HG03280 (cell line): ENCODE data around the gene ITPR1.

Experiments used
- ATAC-seq: cut with Tn5 transposase; IDR thresholded peaks from one replicate; pipeline ENCODE4 v1.9.1; 2021; ENCODE audit warnings: mild to moderate bottlenecking, moderate library complexity; ENCODE audit not compliant: unreplicated experiment

The ITPR1 gene

DNA sequence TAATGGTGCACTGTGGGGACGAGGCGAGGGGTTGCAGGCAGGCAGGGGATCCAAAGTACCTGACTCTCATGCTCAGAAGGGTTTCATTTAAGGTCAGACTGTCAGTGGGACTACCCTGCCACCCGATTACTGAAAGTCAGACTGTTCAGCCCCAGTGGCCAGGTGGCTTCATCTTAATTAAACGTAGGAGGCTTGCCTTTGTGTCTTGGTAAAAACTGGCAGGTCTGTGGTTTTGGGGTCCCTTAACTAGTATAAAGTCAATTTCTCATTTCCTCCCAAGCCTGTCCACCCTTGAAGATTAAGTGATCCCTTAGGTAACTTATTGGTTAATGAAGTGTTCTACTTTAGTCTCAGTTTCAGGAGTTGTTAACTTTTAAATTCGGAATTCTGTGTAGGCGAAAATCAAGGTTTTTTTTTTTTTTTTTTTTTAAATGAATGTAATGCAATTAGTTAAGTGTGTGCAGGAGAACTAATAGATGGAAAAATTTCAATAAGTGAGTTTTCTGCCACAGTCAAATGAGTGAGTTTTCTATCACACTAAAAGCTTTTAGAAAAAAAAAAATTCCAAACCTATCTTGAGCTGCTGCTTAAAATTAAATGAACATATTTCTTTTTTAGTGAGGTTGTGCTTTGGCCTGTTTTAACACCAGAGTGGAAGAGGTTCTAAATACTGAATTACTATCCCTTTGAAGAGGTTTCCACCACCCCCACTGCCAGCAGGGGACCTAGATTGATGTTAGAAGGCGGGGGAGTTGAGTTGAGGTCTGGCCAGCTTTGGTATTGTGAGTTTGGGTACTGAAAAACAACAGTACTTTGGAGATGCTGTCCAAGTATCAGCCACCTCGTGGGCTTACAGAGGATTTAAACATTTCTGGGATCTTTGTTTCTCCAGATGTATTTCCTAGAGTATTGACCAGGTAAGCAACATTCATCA is 15.2 kb downstream of the ITPR1 start:
- peak; percentile 47 for ATAC-seq

DNA sequence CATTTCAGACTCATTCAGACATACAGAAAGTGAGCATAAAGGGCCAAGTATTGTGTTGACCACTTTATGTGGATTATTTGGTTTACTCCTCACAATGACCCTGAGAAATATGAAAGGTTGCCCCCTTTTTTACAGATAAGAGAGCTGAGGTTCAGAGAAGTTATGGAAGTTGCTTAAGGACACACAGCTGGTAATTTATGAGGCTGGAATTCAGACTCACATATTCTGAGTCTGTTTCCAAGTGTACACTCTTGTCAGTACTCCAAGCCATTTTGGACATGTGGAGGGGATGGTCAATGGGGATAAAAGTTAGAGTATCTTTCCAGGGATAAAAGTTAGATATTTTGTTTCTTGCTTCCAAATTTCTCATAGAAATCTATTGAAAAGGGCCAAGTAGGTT is 15.9 kb downstream of the ITPR1 start:
- no peak for ATAC-seq

- no peak for ATAC-seq
Measured at GRCh38 chr3:4509983-4510755, 17.0 kb downstream of the ITPR1 start.

DNA sequence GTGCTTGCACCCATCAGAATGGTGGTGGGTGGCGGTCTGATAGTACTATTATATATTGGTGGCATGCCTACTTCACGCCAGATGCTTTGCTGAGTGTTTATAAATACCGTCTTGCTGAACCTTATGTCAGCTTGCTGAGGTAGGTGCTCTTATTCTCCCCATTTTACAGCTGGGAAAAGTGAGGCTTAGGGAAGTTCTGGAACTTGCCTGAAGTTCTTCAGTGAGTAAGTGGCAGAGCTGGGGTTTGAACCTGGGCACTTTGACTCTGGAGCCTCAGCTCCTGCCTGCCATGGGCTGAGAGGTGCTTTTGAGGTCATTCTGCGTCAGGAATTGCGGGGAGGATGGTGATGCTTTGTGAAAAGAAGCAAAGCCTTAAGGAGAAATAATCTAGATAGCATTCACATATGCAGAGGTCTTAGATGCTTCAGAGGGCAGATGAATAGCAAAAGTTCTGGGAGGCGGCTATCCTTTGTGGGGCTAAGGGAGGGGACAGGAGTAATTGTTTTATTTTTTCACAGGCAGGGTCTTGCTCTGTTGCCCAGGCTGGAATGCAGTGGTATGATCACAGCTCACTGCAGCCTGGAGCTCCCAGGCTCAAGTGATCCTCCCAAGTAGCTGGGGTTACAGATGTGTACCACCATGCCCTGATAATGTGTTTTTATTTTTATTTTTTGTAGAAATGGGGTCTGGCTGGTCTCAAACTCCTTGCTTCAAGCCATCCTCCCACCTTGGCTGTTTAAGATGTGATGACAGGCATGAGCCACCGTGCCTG is 18.5 kb downstream of the ITPR1 start:
- no peak for ATAC-seq

DNA sequence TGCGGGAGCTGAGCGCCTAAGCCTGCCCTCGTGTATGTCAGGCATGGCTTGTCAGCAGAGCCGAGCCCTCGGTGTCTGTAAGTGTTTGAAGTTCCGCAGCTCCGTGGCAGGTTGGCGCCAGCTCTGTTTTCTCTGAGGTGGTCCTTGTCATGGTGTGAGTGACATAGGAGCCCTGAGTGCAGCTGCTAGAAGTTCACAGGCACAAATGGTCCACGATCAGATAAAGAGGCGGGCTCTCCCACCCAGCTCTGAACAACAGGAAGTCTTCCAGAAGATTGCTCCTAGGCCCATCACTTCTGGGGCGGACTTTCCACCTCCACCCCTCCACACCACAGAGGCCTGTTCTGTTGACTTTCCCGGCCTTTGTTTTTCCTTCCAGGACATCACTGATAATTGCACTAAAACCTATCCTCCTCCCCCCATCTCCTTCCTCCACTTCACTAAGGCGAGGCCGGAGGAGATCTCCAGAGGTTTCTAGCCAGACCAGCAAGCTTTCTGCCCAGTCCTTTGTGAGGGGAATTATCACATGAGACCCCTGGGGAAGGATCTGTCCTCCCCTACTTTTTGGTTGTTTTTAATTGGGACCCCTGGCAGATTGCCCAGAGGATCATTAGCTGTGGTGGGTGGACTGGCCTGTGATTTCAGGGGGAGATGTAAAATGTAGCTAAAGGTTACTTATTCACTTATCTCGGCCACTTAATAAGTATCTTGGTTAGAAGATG is 19.9 kb downstream of the ITPR1 start:
- ATAC-seq, result no peak

GRCh38 chr3:4514321-4514720 is 21.2 kb downstream of the ITPR1 start:
- no peak for ATAC-seq

DNA sequence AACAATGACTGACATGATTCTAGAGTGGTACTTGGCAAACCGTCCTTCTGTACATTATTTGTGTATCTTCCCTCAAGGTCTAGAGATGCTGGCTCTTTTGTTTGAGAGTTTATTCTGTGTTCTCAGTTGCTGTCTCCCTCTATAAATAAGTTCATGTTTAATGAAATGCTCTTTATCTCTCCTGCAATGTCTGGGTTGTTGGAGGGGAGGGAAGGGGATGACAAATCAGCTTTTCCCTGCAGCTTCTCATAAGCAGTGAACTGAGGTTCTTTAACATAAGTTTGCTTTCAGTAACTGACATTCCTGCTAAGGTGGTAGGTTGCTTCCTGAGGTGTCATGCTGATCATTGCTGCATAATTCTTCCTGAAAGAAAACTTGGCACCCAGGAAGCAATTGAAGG is 21.8 kb downstream of the ITPR1 start:
- ATAC-seq, result no peak

DNA sequence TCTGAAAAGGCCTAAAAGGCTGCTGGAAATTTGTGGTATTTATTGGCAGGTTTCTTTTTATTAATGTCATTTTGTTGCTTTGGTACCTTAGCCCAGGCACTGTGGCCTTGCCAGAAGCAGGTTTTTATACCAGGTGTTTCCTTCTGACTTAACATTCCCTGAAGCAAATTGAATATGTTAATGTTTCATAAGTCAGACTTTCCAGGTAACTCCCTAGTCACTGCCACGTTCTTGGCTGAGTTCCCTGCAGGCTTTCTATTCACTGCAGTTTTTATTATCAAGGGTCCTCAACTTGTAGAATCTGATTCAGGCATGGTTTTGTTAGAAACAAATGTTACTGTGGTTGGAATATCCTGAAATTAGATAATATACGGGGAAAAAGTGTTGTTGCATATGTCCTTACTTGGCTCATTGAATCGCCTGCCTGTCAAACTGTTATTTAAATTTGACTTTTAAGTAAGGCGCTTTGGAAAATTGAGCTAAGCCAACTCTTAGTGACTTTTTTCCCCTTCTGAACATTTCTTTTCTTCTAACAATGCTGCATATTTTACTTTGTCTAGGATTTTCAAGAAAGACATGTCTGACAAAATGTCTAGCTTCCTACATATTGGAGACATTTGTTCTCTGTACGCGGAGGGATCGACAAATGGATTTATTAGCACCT is 22.9 kb downstream of the ITPR1 start:
- no peak for ATAC-seq

GRCh38 chr3:4517093-4517492 is 23.9 kb downstream of the ITPR1 start:
- ATAC-seq, result no peak

- ATAC-seq, result no peak
Measured at GRCh38 chr3:4517643-4518311, 24.6 kb downstream of the ITPR1 start.

GRCh38 chr3:4520033-4520816 is 27.1 kb downstream of the ITPR1 start:
- ATAC-seq, result no peak

DNA sequence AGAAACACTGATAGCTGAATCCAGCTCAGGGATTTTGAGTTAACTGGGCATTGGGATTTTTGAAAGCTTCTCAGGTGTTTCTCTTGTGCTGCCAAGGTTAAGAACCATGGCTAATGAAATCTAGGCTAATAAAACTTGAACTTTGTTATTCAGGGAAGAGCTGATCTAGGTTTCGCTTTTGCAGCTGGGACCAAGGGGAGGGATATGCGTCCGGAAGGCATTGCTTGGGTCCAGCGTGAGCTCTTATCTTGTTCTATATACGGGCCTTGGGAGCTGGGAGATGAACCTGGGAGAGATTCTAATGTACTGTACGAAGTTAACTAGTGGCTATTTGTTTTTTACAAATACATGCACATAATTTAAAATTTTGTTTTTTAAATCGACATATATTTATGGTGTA is 29.8 kb downstream of the ITPR1 start:
- ATAC-seq, result no peak

DNA sequence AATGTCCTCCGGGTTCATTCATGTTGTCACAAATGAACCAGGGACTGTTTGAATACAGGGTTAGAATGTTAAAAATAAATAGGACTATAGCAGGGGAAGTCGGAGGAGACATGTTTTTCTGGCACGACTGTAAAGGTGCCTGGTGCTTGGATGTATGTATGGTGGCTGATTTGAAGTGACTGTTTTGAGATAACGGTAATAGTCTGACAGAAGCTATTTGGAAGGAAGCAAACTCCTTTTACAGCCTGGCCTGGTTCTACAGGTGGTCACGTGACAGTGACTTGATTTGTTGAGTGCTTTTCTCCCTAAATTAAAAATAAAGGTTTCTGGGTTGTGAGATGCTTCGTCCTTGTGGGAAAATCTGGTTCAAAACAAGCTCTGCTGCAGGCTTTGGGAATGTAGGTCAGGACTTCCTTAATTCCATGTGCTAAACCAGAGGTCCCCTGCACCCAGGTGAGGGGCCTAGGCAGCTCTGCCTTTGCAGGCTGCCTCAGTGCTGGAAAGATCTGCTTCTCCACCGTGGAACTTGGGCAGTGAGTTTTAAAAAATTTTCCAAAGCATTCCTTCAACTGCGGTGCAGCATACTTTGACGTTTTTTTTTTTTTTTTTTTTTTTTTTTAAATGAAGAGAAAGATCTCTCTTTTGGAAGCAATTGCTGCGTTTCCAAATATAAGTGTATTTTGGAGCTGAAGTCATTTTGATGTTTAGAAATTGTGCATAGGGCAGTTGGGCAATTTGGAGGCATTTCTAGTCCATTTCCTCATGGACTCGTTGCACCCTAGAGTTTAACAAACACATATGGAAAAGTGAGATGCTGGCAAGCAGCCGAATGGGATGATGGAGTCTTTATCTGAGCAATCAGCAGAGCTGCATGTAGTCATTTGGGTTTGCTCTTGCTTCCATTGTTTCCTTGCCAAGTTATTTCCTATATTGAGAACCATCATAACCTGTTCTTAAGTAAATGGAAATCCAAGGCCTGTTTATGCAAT is 30.9 kb downstream of the ITPR1 start:
- no peak for ATAC-seq

- ATAC-seq, result no peak
Measured at GRCh38 chr3:4525560-4526223, 32.5 kb downstream of the ITPR1 start.

DNA sequence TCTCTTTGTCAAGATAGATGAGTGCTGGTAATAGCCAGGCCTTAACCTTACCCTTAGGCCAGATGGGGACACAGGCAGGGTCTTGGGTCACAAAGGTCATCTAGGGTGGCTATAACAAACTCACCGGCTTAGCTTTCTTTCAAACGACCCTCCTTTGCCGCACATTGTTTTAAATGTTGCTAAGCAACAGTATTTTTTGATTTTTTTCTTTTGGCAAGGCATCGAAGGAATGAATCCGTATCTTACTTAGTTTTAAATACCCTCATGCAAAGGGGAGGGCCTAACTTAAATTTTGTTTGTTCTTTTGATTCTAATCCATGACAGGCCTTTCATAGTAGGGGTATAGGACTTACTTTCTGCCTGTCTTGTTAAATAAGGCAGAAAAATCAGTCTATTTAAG is 35.2 kb downstream of the ITPR1 start:
- ATAC-seq, result no peak

GRCh38 chr3:4528819-4529600 is 35.9 kb downstream of the ITPR1 start:
- ATAC-seq, result no peak
